Measurements from ENCODE around the gene ELK4.

The ELK4 gene

DNA sequence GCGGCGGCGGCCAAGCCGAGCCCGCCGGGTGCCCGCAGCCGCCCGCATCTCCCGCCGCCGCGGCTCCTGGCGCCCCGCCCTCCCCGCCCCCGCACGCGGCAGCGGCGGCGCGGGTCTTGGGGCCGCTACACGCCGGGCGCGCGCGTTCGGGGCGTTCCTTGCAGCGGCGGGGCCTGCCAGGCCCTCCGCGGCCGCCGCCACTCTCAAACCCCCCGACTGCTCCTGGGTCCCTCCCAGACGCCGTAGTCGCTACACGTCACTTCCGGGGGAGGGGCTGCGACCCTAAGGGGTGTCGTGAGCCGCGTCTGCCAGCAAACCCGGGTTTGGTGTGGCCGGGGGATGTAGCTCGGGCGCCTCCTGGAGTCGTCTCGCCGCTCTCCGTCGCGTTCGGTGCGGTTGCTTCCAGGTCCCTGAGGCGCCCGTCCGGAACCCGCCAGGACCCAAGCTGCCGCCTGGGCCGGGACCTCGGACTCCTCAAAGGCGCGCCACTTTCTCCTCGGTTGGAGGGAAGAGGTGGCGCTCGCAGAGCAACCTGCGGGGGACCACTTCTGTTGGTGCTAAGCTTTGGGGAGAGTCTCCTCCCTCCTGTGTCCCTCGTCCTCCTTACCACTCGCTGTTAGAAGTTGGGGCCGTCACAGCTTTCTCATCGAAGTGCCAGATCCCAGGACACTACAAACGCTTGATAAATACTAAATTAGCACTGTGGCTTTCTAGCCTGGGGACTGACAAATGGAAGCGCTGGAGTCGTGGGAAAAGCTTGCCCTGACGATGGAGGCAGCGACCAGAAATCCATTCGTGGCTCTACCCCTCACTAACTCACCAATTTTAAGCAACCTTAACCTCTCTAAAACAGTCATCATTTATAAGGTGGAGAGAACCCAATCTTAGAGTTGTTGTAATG, at the start of gene ELK4:
ELK4 (minus strand) TSS at position 244 of the 901 bp plus-strand sequence. CDS start 8,129 bp downstream, outside the sequence.
- DNase-seq (ENCODE audit: low read depth), result peak; percentile 99

DNA sequence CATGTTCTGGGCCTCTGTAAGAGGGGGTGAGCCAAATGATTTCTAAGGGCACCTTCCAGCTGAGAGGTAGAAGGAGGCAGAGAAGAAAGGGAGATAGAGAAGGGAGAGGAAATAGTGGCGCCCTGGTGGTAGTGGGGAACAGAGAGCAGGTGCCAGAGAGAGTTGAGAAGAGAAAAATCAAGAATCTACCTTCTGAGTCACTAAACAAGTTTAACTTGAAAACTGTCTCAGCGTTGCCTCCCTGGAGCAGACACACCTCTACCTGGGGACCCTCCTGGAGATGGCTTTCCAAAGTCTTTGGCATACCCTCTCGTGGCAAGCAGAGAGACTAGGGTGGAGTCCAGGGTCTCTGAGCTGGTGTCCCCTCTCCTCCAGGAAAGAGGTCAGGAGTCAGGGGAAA, 49.6 kb upstream of the ELK4 start:
- DNase-seq (ENCODE audit: low read depth), result no peak

DNA sequence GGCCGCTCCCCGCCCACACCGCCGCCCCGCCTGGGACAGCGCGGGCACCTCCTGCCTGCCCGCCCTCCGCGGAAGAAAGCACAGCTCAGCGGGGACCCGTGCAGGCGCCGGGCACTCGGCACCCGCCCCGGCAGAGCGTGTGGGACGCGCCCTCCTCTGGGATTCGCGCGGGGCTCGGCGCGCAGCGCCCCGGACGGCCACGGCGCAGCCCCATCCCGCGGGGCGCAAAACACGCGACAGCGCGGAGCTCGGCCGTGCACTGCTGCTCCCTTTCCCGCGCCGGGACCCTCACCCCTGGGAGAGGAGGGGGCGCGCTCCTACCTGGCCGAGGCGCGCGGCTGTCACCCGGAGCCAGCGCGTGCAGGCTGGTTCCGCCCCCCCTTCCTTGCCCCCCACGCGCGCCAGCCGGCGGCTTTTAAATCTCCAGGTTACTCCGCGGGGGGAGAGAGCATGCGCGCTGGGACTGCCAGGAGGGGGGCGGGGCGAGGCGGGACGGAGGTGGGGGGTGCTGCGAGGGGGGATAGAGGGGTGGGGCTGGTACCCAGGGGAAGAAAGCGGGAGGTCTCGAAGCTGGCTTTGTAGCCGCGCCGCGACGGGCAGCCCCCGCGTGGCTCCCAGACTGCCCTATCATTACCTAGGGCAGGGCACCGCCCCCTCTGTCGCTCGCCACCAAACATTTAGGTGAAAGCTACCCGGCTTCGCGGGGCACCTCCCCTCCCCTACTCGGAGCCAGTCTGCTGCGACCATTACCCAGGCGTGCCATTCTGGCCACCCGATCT, 48.5 kb upstream of the ELK4 start, which contains the start of gene SLC45A3:
SLC45A3 (minus strand) TSS at position 437 of the 779 bp plus-strand sequence. CDS start 15,853 bp downstream, outside the sequence.
- peak; percentile 7 for DNase-seq (ENCODE audit: low read depth)

DNA sequence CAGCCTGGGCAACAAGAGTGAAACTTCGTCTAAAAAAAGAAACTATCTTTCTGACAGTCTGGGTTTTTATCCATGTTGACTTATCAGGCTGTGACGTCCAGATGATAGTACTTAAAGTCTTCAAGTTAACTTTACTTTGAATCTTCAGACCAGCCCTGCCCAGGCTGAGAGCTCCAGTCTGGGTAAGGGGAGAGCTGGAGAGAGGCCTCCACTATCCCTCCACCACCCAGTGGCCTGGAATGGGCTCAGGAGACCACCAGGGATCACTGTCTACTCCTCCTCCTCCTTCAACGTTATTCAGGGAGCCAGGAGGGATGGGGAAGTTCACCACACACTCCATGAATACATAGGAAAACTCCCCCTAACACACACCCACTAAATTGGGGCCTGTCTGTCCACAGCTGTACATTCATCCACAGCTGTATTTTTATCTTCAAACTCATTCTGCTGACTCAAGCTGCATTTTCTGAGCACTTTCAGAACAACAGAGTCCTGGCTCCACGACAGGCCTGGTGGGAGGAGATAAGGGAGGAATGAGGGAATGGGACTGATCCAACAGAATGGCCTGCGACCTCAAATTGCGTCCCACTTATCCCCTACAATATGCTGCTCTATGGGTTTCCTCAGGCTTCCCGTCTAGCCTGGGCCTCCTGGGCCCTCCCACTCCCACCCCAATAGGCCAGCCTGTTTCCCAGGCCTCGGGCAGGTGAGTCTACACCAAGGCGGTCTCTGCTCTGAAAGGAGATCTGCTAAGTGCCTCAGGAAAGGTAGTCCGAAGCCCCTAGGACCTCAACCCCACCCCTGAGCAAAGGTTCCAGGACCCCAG, 46.7 kb upstream of the ELK4 start:
- DNase-seq (ENCODE audit: low read depth), result no peak

DNA sequence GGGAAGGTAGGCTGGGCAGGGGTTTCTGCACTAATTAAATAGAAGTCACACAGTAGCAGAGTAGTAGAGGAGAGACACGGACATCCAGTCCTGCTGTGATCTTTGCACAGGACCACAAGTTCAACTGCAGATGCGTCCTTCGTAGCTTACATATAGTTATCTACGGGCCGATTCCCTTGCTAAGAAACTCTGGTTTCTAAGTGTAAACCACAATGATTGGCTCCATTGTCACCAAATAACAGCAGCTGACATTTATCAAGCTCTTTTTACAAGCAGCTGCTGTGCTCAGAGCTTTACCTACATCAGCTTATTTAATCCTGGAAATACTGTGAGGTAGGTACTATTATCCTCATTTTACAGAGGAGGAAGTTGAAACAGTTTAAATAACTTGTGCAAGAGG, 45.4 kb upstream of the ELK4 start:
- no peak for DNase-seq (ENCODE audit: low read depth)

- no peak for DNase-seq (ENCODE audit: low read depth)
Measured at GRCh38 chr1:205676597-205676996, 44.8 kb upstream of the ELK4 start.

DNA sequence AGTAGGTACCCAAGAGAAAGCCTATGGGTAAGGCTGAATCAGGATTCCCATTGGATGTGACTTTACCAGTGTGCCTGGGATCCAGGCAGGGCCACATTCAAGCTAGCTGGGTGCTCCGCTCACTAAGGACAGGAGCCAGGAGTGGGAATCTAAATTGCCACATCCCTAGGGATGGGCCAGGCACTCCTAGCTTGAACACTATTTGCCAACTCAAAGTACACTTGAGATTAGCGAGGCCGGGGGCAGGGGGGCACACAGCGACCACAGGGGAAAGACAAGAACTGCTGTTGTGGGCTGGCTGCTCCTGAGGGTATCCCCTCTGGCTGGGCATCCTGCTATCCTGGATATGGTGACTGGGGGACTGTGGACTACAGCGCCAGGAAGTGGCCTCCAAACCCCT, 44.2 kb upstream of the ELK4 start:
- DNase-seq (ENCODE audit: low read depth), result no peak

DNA sequence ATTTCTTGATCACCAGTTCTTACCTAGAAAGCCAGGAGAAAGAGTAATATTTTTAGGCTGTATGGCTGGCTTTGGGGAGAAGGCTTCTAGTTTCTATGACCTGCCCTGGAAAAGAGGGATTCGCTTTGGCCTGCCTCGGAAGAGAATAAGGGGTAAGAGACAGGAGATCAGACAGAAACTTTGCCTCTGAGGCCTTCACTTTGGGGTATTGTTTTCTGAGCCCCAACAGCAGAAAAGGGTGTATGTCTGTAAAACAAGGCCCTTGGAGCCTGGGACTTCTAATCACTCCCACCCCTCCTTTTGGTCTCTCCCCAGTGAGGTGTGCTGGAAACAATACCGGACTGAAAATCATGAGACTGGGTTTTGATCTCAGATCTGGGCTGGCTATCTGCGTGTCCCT, 43.4 kb upstream of the ELK4 start:
- DNase-seq (ENCODE audit: low read depth), result no peak

GRCh38 chr1:205672970-205673369, 41.2 kb upstream of the ELK4 start:
- DNase-seq (ENCODE audit: low read depth), result no peak

- DNase-seq (ENCODE audit: low read depth), result no peak
Measured at GRCh38 chr1:205672395-205672889, 40.6 kb upstream of the ELK4 start.

GRCh38 chr1:205670611-205671430, 39.0 kb upstream of the ELK4 start:
- no peak for DNase-seq (ENCODE audit: low read depth)

DNA sequence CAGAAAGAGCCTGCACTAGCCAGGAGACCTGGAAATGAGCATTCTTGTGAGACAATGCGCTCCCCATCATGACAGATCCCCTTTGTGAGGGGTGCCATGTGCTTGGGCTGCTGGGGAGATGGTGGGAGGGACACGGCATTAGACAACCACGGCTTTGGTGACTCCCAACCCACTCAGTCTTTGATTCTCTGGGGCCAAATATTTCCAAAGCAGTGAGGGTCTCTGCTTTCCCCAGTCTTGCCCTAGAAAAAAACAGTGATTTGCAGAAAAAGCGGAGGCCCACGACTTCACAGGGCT, 38.3 kb upstream of the ELK4 start:
- DNase-seq (ENCODE audit: low read depth), result no peak

- no peak for DNase-seq (ENCODE audit: low read depth)
Measured at GRCh38 chr1:205669341-205670149, 37.7 kb upstream of the ELK4 start.

GRCh38 chr1:205668951-205669340, 37.1 kb upstream of the ELK4 start:
- no peak for DNase-seq (ENCODE audit: low read depth)

- no peak for DNase-seq (ENCODE audit: low read depth)
Measured at GRCh38 chr1:205667909-205668643, 36.3 kb upstream of the ELK4 start.

- DNase-seq (ENCODE audit: low read depth), result no peak
Measured at GRCh38 chr1:205666372-205667166, 34.8 kb upstream of the ELK4 start.

GRCh38 chr1:205665201-205666045, 33.6 kb upstream of the ELK4 start:
- DNase-seq (ENCODE audit: low read depth), result no peak
